GM19351 (cell line): ENCODE data around the gene YTHDC2.

Source experiments
- ATAC-seq: cut with Tn5 transposase; IDR thresholded peaks from one replicate; pipeline ENCODE4 v1.9.1; 2021; ENCODE audit warnings: mild to moderate bottlenecking, moderate library complexity; ENCODE audit not compliant: unreplicated experiment

YTHDC2 gene

DNA sequence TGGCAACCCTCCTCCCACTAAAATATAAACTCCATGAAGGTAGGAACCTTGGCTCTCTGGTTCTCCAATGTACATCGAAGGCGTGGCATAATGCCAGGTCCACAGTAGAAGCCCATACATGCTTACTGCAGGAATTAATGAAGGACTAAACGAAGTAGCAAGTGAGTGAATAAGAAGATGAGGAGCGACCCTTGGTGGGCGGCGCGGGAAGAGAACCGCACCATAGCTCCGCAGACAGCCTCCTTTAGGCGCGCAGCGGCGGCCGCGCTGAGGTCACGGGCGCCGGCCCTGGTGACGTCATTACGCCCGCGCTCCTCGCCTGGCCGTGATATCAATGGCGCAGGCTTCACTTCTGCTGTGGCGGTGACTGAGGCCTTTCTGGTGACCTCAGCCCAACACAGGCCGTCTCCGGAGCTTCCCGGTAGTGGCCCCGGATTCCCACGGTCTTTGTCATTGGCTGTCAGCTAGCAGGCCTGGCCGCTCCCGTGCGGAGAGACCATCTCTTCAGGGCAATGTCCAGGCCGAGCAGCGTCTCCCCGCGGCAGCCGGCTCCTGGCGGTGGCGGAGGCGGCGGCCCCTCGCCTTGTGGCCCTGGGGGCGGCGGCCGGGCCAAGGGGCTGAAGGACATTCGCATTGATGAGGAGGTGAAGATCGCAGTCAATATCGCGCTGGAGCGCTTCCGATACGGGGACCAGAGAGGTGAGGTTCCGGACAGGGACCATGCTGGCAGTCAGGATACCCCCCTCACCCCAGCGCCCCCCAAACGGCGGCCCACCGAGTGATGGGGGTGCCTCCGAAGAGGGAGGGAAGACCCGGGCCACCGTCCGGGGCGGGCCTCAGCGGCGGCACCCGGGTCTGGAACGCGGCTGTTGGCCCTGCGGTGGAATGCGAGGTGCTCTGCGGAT lies at the start of gene YTHDC2:
Gene YTHDC2 (plus strand): TSS at position 311 of the 905 bp plus-strand sequence. CDS start 202 bp downstream, at position 513.
- ATAC-seq: peak; percentile 96

DNA sequence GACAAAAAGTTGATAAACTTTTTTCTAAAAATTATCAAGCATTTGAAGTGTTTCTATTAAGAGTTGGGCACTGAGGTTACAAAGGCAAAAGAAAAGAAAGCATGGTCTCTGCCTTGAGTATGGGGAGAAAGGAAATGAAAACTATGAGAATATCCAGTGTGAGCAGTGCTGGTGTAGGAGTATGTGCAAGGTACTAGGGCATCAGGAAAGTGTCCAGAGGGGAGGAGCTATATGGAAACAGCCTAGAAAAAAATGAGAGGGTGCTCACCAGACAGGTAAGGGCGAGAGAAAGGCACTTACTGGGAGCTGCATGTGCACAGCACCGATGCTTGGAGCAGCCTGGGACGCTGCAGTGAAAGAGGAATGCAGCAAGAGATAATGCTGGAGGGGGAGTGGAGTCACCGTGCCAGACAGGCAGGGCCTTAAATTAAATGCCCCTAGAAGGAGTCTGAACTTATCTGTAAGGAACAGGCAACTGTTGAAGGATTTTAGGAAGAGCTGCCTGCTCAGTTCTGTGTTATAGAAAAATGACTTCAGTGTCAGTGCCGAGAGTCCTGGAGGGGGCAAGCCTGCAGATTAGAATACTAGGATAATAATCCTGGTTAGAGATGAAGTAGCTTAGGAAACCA lies 39.3 kb upstream of the YTHDC2 start:
- no peak for ATAC-seq

- no peak for ATAC-seq
Measured at GRCh38 chr5:113478691-113479090, 34.8 kb upstream of the YTHDC2 start.

GRCh38 chr5:113480243-113480642 lies 33.3 kb upstream of the YTHDC2 start:
- no peak for ATAC-seq

GRCh38 chr5:113487416-113487780 lies 26.1 kb upstream of the YTHDC2 start:
- no peak for ATAC-seq

DNA sequence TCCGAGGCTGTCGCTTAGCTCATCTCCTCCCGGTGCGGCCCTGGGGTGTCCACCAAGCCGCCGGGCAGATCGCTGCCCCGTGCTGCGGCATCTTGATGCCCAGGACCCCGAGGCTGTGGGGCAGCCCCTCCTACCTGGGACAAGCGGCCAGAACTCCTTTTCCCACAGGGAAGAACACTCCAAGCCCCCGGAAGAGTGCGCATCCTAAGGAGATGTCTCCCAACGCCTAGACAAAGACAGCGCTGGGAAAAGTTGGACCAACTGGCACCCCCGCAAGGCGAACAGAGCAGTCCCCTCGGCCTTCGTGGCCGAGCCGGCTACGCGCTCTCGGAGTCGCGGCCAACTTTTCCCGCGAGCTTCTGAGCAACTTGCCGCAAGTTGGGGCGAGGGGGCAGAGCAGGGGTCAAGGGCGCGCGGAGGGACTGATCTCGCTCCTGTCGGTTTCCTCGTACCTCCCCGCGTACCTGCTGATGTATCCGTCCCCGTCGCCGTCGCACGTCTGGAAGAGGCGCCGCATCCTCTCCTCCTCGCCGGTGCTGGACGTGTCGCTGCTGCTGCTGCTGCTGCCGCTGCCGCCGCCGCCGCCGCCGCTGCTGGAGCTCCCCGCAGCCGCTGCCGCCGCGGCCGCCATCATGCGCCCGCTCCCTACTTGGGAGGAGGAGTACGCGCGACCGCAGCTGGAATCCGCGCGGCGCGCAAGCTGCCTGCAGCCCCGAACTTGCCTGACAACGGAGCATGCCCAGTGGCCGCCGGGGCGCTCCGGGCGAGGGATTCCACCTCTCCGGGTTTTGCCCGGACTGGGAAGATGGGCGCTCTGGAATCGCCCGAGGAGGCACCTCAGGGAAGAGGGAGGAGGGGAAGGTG lies 25.5 kb upstream of the YTHDC2 start, which contains the start of gene MCC:
Gene MCC (minus strand): TSS at position 673 of the 864 bp plus-strand sequence.
- ATAC-seq: no peak

- no peak for ATAC-seq
Measured at GRCh38 chr5:113488645-113489184, 24.8 kb upstream of the YTHDC2 start.

DNA sequence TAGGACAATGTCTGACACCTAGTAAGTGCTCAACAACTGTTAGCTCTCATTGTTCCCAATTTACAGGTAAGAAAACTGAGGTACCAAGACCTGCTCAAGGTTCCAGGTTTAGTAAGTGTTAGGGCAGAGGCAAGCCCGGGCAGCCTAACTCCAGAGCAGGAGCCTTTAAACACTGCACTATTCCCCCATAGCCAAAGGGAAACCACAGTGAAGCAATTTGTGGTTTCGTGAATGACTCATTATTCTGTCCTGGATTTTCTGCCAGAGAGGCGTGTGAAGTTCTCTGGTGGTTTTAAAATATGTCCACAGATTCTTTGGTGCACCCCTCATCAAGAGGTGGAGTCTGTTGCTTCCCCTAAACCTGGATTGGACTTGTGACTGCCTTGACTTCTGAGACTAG lies 24.2 kb upstream of the YTHDC2 start:
- peak; percentile 63 for ATAC-seq

DNA sequence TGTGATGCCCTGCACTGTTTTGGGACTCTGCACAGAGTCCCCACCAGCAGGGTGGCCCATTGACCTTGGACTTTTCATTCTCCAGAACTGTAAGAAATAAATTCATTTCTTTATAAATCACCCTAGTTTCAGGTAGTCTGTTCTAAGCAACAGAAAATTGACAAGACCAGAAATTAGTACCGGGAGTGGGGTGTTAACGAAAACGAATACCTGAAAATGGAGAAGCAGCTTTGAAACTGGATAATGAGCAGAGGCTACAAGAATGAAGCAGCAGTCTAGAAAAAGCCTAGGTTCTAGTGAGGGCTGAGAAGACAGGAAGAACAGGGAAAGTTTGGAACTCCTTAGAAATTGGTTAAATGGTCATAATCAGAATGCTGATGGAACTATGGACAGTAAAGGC lies 23.2 kb upstream of the YTHDC2 start:
- no peak for ATAC-seq

DNA sequence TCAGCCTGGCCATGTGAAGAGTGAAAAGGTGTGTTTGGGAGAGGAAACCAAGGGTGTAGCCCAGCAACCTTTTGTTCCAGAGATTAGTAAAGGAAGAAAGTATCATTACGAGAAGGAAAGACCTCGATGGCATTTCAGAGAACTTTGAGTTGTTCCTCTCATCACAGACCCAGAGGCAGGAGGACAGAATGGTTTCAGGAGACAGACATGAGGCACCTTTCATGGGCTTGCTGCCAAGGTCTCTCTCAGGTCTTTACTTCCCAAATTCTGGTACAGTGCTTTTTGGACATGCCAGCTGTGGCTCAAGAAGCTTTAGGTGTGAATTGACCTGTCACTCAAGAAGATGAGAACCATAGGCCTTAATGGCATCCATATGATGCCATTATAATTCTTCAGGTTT lies 22.5 kb upstream of the YTHDC2 start:
- ATAC-seq: no peak

- no peak for ATAC-seq
Measured at GRCh38 chr5:113493446-113493845, 20.0 kb upstream of the YTHDC2 start.

DNA sequence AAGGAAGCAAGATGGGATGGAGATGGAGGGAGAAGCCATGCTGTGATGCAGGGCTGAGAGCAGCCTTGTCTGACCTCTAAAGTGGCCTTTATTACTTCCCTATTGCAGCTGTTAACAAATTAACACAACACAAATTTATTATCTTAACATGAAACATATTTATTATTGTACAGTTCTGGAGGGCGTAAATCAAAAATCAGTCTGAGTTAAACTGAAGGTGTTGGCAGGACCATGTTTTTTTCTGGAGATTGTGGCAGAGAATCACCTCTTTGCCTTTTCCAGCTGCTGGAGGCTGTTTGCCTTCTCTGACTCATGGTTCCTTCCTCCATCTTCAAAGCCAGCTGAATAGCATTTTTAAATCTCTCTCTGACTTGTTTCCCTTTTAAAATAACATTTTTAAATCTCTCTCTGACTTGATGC lies 18.1 kb upstream of the YTHDC2 start:
- no peak for ATAC-seq

DNA sequence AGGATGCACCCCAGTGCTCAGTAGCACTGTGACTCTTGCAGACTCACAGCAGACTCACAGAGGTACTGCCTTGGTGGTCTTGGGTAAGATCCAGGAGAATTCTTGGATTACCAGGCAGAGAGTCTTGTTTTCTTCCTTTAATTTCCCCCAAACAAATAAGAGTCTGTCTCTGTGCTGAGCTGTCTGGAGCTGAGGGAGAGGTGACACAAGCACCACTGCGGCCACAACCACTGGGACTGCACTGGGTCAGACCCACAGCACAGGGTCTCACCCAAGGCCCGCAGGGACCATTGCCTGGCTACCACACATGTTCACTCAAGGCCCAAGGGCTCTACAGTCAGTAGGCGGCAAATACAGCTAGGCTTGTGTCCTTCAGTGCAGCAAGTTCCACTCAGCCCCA lies 11.4 kb upstream of the YTHDC2 start:
- no peak for ATAC-seq

DNA sequence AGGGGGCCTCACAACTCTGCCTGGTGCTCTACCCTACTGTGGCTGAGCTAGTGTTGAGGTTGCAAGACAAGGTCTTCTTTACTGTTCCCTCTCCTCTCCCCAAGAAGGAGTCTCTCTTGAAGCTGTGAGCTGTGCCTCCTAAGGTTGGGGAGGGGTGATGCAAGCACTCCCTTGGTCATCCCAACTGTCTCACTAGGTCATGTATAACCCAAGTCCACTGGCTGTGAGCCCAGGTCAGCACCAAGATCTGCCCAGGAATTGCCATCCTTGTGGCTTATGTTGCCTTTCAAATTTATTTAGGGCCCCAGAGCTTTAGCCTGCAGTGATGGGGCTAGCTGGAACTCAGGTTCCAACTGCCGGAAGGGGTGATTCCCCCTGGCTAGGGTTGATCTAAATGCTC lies 10.3 kb upstream of the YTHDC2 start:
- no peak for ATAC-seq

- ATAC-seq: no peak
Measured at GRCh38 chr5:113505181-113505580, 8.3 kb upstream of the YTHDC2 start.

- ATAC-seq: no peak
Measured at GRCh38 chr5:113507601-113508000, 5.9 kb upstream of the YTHDC2 start.

DNA sequence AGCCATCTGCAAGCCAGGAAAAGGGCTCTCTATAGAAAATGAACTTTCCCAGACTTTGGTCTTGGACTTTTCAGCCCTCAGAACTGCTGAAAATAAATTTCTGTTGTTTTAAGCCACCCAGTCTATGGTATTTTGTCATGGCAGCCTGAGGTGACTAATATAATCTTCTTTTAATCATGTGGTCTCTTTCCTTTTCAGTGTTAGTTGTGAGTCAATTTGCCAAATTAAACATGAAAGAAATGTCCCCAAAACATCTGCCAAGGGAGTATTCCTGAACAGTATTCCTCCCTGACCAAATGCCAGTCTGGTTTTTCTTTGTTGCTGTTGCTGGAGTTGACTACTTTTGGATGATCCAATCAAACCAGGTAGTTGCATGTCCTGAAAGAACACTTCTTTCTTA lies 4.7 kb upstream of the YTHDC2 start:
- no peak for ATAC-seq

GRCh38 chr5:113510836-113511451 lies 2.5 kb upstream of the YTHDC2 start:
- peak; percentile 18 for ATAC-seq

DNA sequence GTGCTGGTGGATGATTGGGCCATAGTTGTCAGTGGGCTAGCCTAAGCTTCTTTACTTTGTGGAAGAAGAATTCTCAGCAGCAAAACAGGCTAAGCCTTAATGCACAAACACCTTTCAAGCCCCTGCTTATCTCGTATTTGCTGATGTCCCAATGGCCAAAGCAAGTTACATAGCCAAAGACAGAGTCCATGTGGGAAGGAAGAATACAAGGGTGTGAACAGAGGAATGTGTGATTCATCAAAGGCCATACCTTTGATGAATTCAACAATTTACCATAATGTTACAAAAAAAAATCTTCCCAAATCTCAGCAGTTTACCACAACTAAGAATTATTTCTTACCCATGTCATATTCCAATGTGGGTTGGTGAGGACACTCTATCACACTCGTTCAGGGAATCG lies 1.2 kb upstream of the YTHDC2 start:
- no peak for ATAC-seq

GRCh38 chr5:113514289-113514635 lies 768 bp downstream of the YTHDC2 start:
- no peak for ATAC-seq

- no peak for ATAC-seq
Measured at GRCh38 chr5:113518884-113519283, 5.4 kb downstream of the YTHDC2 start.
